Measurements from ENCODE around the gene PHACTR2. TPM values are rescaled to one million over a fixed set of nuclear protein-coding genes. Genes with fewer than 3 reads are reported as not detected.

Gene PHACTR2
- total and polyA plus RNA-seq, 9 donors, result 19.5 to 66.5 (median 34.4) TPM

DNA sequence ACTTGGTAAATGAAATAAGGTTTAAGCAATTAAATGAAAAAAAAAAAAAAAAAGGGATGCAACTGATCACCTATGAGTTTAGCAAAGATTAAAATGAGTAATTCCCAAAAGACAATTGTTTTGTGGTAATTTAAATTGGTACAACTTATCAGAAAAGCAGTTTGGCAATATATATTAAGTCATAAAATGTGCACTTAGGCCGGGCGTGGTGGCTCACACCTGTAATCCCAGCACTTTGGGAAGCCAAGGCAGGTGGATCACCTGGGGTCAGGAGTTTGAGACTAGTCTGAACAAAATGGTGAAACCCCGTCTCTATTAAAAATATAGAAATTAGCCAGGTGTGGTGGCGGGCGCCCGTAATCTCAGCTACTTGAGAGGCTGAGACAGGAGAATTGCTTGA, 7.9 kb downstream of the PHACTR2 start:
- Histone ChIP-seq H3K36me3 (ENCODE audit: control insufficient read depth, insufficient read depth, low read length) (peaks cover 7% of the 10 kb centered on the region), H3K4me3 (ENCODE audit: low read length) (no peak overlapping the region), H3K4me1 (ENCODE audit: control insufficient read depth, insufficient read depth, low read length) (peaks cover 12% of the 10 kb centered on the region), H3K9me3 (replicated peaks; ENCODE audit: control insufficient read depth, low read depth, low read length) (peaks cover 12% of the 10 kb centered on the region), H3K27ac (ENCODE audit: low read length) (no peak overlapping the region), H3K27me3 (ENCODE audit: control insufficient read depth, insufficient read depth, low read length) (peaks cover 2% of the 10 kb centered on the region)
- DNase-seq, result no peak
- WGBS (ENCODE audit: insufficient coverage), result 91% methylated on average over 6 of the region's 6 CpGs

DNA sequence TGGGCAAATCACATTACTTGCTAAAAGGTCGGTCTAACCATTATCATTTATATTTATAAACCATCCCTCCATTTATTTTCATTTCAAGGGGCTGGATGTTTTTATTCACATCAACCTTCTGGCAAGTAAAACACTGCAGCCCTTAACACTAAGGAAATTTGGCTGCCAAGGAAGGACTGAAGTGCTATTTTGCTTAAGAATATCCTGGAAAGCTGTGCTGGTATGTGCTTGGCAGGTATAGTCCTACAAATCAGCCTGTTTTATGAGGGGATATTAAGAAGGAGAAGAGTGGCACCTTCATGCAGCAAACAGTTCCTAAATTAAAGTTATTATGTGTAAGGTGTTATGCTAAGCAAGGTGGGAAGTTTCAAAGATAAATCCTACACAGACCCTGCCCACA, 9.8 kb downstream of the PHACTR2 start:
- H3K4me1 ChIP-seq (ENCODE audit: control insufficient read depth, insufficient read depth, low read length), result peaks cover 16% of the 10 kb centered on the region

DNA sequence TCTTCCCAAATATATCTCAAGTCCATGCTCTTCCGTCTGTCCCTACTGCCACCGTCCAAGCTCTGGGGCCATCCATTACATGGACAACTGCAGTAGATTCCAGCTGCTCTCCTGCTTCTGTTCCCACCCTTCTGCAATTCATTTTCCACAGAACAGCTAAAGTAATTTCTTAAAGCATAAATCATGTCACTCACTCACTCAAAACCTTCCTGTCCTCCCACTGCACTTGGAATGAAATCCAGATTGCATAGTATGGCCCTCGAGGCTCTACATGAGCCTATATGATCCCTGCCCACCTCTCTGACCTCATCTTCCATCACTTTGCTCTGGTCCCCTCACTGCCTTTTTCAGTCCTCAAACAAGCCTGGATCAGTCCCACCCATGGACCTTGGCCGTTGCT, 10.9 kb downstream of the PHACTR2 start:
- peaks cover 5% of the 10 kb centered on the region for H3K36me3 ChIP-seq (ENCODE audit: control insufficient read depth, insufficient read depth, low read length)
- WGBS (ENCODE audit: insufficient coverage), result 56% methylated on average over 4 of the region's 4 CpGs
- DNase-seq, result peak; percentile 30
- H3K27me3 ChIP-seq (ENCODE audit: control insufficient read depth, insufficient read depth, low read length), result no peaks in the 10 kb centered on the region
- peak overlapping the region; percentile 75 for H3K27ac ChIP-seq (ENCODE audit: low read length)
- H3K4me3 ChIP-seq (ENCODE audit: low read length), result no peak overlapping the region
- no peaks in the 10 kb centered on the region for H3K9me3 ChIP-seq (replicated peaks; ENCODE audit: control insufficient read depth, low read depth, low read length)
- H3K4me1 ChIP-seq (ENCODE audit: control insufficient read depth, insufficient read depth, low read length), result peaks cover 19% of the 10 kb centered on the region

More for the DNA sequence above, 9.8 kb downstream of the PHACTR2 start:
- Histone ChIP-seq H3K36me3 (ENCODE audit: control insufficient read depth, insufficient read depth, low read length) (peaks cover 5% of the 10 kb centered on the region), H3K4me3 (ENCODE audit: low read length) (no peak overlapping the region), H3K27me3 (ENCODE audit: control insufficient read depth, insufficient read depth, low read length) (no peaks in the 10 kb centered on the region), H3K9me3 (replicated peaks; ENCODE audit: control insufficient read depth, low read depth, low read length) (peaks cover 9% of the 10 kb centered on the region), H3K27ac (ENCODE audit: low read length) (peak overlapping the region; percentile 75)
- peak; percentile 77 for DNase-seq
- WGBS (ENCODE audit: insufficient coverage), result no CpG with 5 or more reads among the region's 1 CpG

DNA sequence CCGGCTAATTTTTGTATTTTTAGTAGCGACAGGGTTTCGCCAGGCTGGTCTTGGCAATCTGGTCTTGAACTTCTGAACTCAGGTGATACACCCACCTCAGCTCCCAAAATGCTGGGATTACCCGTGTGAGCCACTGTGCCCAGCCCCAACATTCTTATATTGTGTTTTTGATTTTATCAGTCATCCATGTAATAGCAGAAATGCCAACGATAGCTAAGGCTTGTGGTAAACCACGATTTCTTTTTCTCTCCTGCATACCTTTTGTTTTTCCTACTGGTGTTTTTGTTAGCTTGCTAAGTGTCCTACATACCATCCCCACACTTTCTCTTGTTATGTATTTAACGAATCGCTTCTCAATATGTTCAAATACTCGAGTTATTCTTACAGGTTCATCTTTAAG, 12.1 kb downstream of the PHACTR2 start:
- DNase-seq, result no peak
- 77% methylated on average over 4 of the region's 9 CpGs for WGBS (ENCODE audit: insufficient coverage)
- peaks cover 5% of the 10 kb centered on the region for H3K36me3 ChIP-seq (ENCODE audit: control insufficient read depth, insufficient read depth, low read length)
- H3K27ac ChIP-seq (ENCODE audit: low read length), result no peak overlapping the region
- peaks cover 20% of the 10 kb centered on the region for H3K4me1 ChIP-seq (ENCODE audit: control insufficient read depth, insufficient read depth, low read length)
- H3K4me3 ChIP-seq (ENCODE audit: low read length), result no peak overlapping the region
- H3K27me3 ChIP-seq (ENCODE audit: control insufficient read depth, insufficient read depth, low read length), result no peaks in the 10 kb centered on the region
- no peaks in the 10 kb centered on the region for H3K9me3 ChIP-seq (replicated peaks; ENCODE audit: control insufficient read depth, low read depth, low read length)

DNA sequence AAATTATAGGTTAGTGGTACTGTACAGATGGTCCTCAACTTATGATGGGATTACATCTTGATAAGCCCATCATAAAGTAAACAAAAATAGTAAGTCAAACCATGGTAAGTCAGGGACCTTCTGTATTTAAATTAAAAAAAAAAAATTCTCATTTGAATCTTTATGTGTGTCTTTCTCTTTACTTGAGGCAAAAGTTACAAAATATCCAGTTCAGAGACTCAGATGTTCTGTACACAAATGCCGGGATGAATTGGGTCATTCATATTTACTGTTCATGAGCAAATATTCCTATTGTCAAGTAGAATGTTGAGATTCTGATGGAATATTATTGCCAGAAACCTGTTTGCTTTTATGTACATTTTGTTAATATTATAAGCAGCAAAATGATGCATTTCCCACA, 13.4 kb downstream of the PHACTR2 start:
- no peak overlapping the region for H3K27ac ChIP-seq (ENCODE audit: low read length)

DNA sequence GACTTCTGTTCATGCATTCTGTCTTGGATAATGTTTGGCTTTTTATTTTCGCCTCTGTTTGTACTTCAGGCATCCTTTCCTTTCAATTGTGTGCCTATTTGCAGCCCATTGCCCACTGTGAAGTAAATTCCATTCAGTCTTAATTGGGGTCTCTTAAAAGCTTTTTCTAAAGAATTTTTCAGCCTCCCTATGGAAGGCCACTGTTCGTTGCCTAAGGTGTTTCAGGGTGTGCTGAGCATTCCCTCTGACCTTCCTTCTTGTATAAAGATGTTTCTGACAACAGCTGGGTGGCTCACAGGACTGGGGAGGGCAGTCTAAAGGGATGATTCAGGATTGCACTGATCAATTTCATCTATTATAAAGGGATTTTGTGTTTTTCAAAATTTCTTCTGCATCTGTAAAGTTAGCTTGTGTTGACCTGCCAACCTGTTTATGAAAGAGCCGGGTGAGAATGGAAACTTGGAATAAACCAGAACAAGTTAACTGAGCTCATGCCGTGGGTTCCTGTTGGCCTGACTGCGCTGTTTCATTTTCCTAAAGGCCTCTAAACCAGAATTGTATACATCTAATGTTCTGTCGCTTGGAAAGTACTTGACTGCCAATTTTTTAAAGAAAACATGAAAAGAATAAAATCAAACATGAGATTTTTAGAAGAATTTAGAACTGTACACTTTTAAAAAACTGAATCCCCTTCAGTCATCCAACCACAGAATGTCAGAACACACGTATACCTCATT, 14.3 kb downstream of the PHACTR2 start:
- no peak overlapping the region for H3K4me3 ChIP-seq (ENCODE audit: low read length)
- peaks cover 28% of the 10 kb centered on the region for H3K4me1 ChIP-seq (ENCODE audit: control insufficient read depth, insufficient read depth, low read length)

More for the DNA sequence above, 13.4 kb downstream of the PHACTR2 start:
- Histone ChIP-seq H3K4me1 (ENCODE audit: control insufficient read depth, insufficient read depth, low read length) (peaks cover 26% of the 10 kb centered on the region), H3K4me3 (ENCODE audit: low read length) (no peak overlapping the region), H3K27me3 (ENCODE audit: control insufficient read depth, insufficient read depth, low read length) (no peaks in the 10 kb centered on the region), H3K9me3 (replicated peaks; ENCODE audit: control insufficient read depth, low read depth, low read length) (no peaks in the 10 kb centered on the region), H3K36me3 (ENCODE audit: control insufficient read depth, insufficient read depth, low read length) (peaks cover 5% of the 10 kb centered on the region)
- no peak for DNase-seq
- WGBS (ENCODE audit: insufficient coverage), result no CpG with 5 or more reads among the region's 1 CpG

DNA sequence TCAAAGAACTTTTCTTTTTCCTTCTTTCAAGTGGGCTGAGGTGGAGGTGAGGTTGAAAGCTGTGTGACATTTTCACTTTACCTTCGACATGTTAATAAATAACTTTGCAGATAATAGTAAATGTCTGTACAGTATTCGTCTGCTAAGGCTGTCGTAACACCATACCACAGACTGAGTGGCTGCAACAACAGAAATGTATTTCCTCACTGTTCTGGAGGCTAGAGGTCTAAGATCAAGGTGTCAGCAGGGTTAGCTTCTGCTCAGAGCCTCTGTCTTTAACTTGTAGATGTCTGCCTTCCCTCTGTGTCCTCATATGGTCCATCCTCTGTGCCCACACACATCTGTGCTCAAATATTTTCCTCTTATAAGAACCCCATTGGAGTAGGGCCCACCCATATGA, 14.9 kb downstream of the PHACTR2 start:
- peaks cover 27% of the 10 kb centered on the region for H3K4me1 ChIP-seq (ENCODE audit: control insufficient read depth, insufficient read depth, low read length)
- WGBS (ENCODE audit: insufficient coverage), result no CpG with 5 or more reads among the region's 3 CpGs
- no peak overlapping the region for H3K4me3 ChIP-seq (ENCODE audit: low read length)
- DNase-seq, result no peak
- no peaks in the 10 kb centered on the region for H3K9me3 ChIP-seq (replicated peaks; ENCODE audit: control insufficient read depth, low read depth, low read length)
- peak overlapping the region; percentile 69 for H3K27ac ChIP-seq (ENCODE audit: low read length)
- H3K27me3 ChIP-seq (ENCODE audit: control insufficient read depth, insufficient read depth, low read length), result no peaks in the 10 kb centered on the region
- H3K36me3 ChIP-seq (ENCODE audit: control insufficient read depth, insufficient read depth, low read length), result peaks cover 5% of the 10 kb centered on the region

More for the DNA sequence above, 14.3 kb downstream of the PHACTR2 start:
- 0% methylated on average over 1 of the region's 7 CpGs for whole genome bisulfite sequencing (ENCODE audit: insufficient coverage)
- DNase-seq, result peak; percentile 89
- Histone ChIP-seq H3K27ac (ENCODE audit: low read length) (peak overlapping the region; percentile 69), H3K27me3 (ENCODE audit: control insufficient read depth, insufficient read depth, low read length) (no peaks in the 10 kb centered on the region), H3K36me3 (ENCODE audit: control insufficient read depth, insufficient read depth, low read length) (peaks cover 5% of the 10 kb centered on the region), H3K9me3 (replicated peaks; ENCODE audit: control insufficient read depth, low read depth, low read length) (no peaks in the 10 kb centered on the region)

DNA sequence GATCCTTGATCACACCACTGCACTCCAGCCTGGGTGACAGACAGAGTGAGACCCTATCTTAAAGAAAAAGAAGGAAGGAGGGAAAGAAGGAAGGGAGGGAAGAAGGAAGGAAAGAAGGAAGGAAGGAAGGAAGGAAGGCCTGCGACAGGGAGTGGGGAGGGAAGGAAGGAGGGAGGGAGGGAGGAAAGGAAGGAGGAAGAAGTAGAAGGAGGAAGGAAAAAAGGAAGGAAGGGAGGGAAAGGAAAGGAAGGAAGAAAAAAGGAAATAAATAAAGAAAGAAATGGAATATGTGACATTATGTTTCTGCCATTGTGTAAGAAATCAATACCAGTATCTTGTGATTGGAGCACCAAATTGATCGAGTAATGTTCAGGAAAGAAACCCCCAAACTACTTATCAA, 16.2 kb downstream of the PHACTR2 start:
- Histone ChIP-seq H3K4me1 (ENCODE audit: control insufficient read depth, insufficient read depth, low read length) (peaks cover 23% of the 10 kb centered on the region), H3K27ac (ENCODE audit: low read length) (no peak overlapping the region), H3K9me3 (replicated peaks; ENCODE audit: control insufficient read depth, low read depth, low read length) (no peaks in the 10 kb centered on the region), H3K4me3 (ENCODE audit: low read length) (no peak overlapping the region), H3K36me3 (ENCODE audit: control insufficient read depth, insufficient read depth, low read length) (no peaks in the 10 kb centered on the region), H3K27me3 (ENCODE audit: control insufficient read depth, insufficient read depth, low read length) (no peaks in the 10 kb centered on the region)
- WGBS (ENCODE audit: insufficient coverage), result 85% methylated on average over 1 of the region's 2 CpGs
- no peak for DNase-seq

DNA sequence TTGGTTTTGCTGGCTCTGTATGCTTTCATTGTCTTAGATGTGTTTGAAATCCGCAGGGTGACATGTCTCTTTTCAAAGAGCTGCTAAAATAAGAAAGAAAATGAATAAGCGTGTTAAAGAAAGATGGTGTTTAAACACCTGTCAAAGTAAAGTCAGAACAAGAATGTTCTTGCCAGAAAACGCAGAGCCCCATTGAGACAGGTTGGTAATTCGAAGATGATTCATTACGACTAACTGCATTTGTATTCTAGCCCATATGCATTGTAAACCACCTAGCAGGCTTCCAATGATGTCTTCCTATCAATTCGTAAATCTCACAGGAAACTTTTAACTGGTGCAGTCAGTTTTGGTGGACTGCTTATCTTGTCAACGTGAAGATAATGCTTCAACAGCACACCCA, 16.8 kb downstream of the PHACTR2 start:
- no peak for DNase-seq
- 62% methylated on average over 4 of the region's 7 CpGs for WGBS (ENCODE audit: insufficient coverage)

DNA sequence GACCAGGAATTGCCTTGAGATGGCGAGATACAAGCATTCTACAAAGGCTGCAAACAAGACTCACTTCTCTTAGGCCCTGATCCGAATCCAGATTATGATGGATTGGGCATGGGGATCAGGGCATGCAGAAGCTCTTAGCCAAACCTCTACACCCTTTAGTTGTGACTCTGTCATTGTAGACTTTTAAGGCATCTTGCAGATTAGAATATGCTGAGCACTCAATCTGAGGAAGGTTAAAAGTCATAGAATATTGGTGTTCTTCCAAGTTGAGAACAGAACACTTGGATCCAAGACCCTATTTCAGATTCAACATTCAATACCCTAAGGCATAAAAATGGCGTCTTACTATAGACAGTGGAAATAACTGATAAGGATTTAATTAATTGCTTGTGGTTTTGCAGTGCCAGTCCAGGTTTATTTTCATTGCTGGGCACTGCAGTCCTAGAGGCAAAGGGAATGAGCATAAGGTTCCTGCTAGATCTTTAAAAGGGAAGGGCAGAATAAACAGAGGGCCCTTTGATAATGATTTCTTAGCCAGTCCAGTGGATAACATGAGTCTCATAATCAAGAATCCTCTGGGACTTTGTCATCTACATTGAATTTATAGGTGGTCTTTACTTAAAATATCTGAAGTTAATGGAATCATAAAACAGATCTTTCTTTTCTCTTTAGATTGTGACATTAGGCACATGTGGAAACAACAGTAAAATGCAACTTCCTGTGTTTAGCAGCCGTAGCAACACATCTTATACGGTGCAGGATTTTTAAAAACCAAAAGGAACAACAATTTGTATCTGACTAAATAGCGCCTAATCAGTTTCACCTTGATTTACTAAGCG, 17.6 kb downstream of the PHACTR2 start:
- no CpG with 5 or more reads among the region's 7 CpGs for whole genome bisulfite sequencing (ENCODE audit: insufficient coverage)
- no peaks in the 10 kb centered on the region for H3K36me3 ChIP-seq (ENCODE audit: control insufficient read depth, insufficient read depth, low read length)
- H3K4me3 ChIP-seq (ENCODE audit: low read length), result no peak overlapping the region
- peak overlapping the region; percentile 93 for H3K27ac ChIP-seq (ENCODE audit: low read length)
- no peaks in the 10 kb centered on the region for H3K9me3 ChIP-seq (replicated peaks; ENCODE audit: control insufficient read depth, low read depth, low read length)
- DNase-seq, result peak; percentile 81
- H3K4me1 ChIP-seq (ENCODE audit: control insufficient read depth, insufficient read depth, low read length), result peaks cover 36% of the 10 kb centered on the region
- no peaks in the 10 kb centered on the region for H3K27me3 ChIP-seq (ENCODE audit: control insufficient read depth, insufficient read depth, low read length)

More for the DNA sequence above, 16.8 kb downstream of the PHACTR2 start:
- H3K9me3 ChIP-seq (replicated peaks; ENCODE audit: control insufficient read depth, low read depth, low read length), result no peaks in the 10 kb centered on the region
- H3K4me1 ChIP-seq (ENCODE audit: control insufficient read depth, insufficient read depth, low read length), result peaks cover 28% of the 10 kb centered on the region
- peak overlapping the region; percentile 93 for H3K27ac ChIP-seq (ENCODE audit: low read length)
- no peak overlapping the region for H3K4me3 ChIP-seq (ENCODE audit: low read length)
- H3K27me3 ChIP-seq (ENCODE audit: control insufficient read depth, insufficient read depth, low read length), result no peaks in the 10 kb centered on the region
- no peaks in the 10 kb centered on the region for H3K36me3 ChIP-seq (ENCODE audit: control insufficient read depth, insufficient read depth, low read length)
